Upper lobe of right lung (tissue), 1 donor: ENCODE data around the gene SOSTDC1. TPM values are rescaled to one million over a fixed set of nuclear protein-coding genes. Genes with fewer than 3 reads are reported as not detected.
"Not testable (repeated sequence)": the region's sequence is repeated elsewhere in the genome, so short reads cannot be mapped to it uniquely, and the experiment has no call there.

Source experiments
- ATAC-seq: fragments of 200-7000 bp; cut with Tn5 transposase; one replicate; pipeline ENCODE4 v1.9.1; 2020; ENCODE audit warnings: mild to moderate bottlenecking, moderate library complexity
- DNase-seq: peaks from one replicate; pipeline ENCODE4 v3.0.0-alpha.2; 2020
- H3K27ac ChIP-seq: fragments of 200-600 bp; one replicate; pipeline ENCODE4 v1.8.0; 2022
- H3K27me3 ChIP-seq: fragments of 200-600 bp; one replicate; pipeline ENCODE4 v1.8.0; 2022; ENCODE audit warnings: mild to moderate bottlenecking
- H3K36me3 ChIP-seq: fragments of 200-600 bp; one replicate; pipeline ENCODE4 v1.8.0; 2022
- H3K4me1 ChIP-seq: fragments of 200-600 bp; one replicate; pipeline ENCODE4 v1.8.0; 2022
- H3K4me3 ChIP-seq: fragments of 200-600 bp; one replicate; pipeline ENCODE4 v1.8.0; 2022; ENCODE audit warnings: mild to moderate bottlenecking
- H3K9me3 ChIP-seq: fragments of 200-600 bp; one replicate; pipeline ENCODE4 v1.8.0; 2022
- intact Hi-C: fragments of 100-400 bp; cut with DNase I; formaldehyde crosslinking; loops from one replicate; pipeline ENCODE4 v1.11.0; 2022
- total RNA-seq: library from RNA; stranded (reverse); fragmentation: NEBNext Ultra II Directional; extraction: Animal tissue kit (Norgen Biotek cat#: 25700); gene quantifications from one replicate; pipeline ENCODE4 v1.2.1, GENCODE V29; 2021
- TF ChIP-seq, protein P1 (sequence below): fragments of 200-600 bp; IDR thresholded peaks from one replicate; pipeline ENCODE4 v1.8.0; 2022; ENCODE audit warnings: antibody characterized with exemption
- donor health status: DM: no; HTN: yes; CAD: no; lungs with severe emphysema.

Gene SOSTDC1
- total RNA-seq, 1 donor from 2014 or later = 3.7 TPM

GRCh38 chr7:16509829-16510228 lies 44.3 kb upstream of the SOSTDC1 start:
- ATAC-seq = no peak
- intact Hi-C loops = no loop called here
- DNase-seq = no peak
- Histone ChIP-seq H3K9me3 (no peaks in the 10 kb centered on the region), H3K27ac (no peak overlapping the region), H3K4me3 (no peak overlapping the region), H3K27me3 (no peaks in the 10 kb centered on the region), H3K36me3 (no peaks in the 10 kb centered on the region), H3K4me1 (no peaks in the 10 kb centered on the region)
- TF ChIP-seq, protein P1, sequence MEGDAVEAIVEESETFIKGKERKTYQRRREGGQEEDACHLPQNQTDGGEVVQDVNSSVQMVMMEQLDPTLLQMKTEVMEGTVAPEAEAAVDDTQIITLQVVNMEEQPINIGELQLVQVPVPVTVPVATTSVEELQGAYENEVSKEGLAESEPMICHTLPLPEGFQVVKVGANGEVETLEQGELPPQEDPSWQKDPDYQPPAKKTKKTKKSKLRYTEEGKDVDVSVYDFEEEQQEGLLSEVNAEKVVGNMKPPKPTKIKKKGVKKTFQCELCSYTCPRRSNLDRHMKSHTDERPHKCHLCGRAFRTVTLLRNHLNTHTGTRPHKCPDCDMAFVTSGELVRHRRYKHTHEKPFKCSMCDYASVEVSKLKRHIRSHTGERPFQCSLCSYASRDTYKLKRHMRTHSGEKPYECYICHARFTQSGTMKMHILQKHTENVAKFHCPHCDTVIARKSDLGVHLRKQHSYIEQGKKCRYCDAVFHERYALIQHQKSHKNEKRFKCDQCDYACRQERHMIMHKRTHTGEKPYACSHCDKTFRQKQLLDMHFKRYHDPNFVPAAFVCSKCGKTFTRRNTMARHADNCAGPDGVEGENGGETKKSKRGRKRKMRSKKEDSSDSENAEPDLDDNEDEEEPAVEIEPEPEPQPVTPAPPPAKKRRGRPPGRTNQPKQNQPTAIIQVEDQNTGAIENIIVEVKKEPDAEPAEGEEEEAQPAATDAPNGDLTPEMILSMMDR = no peak

DNA sequence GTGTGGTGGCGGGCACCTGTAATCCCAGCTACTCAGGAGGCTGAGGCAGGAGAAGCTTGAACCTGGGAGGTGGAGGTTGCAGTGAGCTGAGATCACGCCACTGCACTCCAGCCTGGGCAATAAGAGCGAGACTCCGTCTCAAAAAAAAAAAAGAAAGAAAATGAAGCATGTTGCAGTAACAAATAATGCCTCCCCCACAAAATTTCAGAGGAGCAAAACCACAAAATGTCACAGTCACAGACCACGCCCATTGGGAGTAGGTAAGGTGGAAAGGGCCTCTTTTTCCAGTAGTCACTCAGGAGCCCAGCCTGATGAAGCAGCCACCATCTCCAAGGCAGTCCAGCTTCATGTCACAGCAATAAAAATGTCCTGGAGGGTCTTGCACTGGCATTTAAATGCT lies 40.9 kb upstream of the SOSTDC1 start:
- H3K4me3 ChIP-seq, H3K9me3 ChIP-seq, H3K27me3 ChIP-seq, H3K4me1 ChIP-seq, H3K36me3 ChIP-seq, ATAC-seq, intact Hi-C loops, H3K27ac ChIP-seq, DNase-seq: not testable (repeated sequence)

DNA sequence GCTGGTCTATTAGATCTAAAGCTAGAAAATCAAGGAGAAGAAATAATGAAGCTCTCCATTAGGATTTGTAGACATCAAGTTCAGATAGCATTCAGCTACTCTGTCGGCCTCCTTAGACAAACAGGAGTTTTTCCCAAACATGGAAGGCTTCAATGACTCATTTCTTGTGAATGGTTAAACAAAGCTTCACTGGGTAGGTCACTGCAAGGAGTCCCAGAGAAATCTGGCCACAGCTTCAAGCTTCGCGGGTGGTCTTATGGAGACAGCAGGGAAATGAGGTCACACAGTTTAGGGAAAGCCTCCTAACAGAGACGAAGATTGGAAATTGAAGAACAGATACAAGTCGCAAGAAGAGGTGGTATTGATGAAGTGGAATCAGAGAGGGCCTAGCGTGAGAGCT lies 38.5 kb upstream of the SOSTDC1 start:
- intact Hi-C loops = no loop called here
- H3K27ac ChIP-seq = no peak overlapping the region
- H3K9me3 ChIP-seq = no peaks in the 10 kb centered on the region
- no peak overlapping the region for H3K4me3 ChIP-seq
- H3K4me1 ChIP-seq = no peaks in the 10 kb centered on the region
- H3K27me3 ChIP-seq = no peaks in the 10 kb centered on the region
- TF ChIP-seq, protein P1 = no peak
- H3K36me3 ChIP-seq = no peaks in the 10 kb centered on the region
- ATAC-seq = no peak
- DNase-seq = no peak

- intact Hi-C loops = no loop called here
- Histone ChIP-seq H3K4me3 (no peak overlapping the region), H3K36me3 (no peaks in the 10 kb centered on the region), H3K27me3 (no peaks in the 10 kb centered on the region), H3K4me1 (no peaks in the 10 kb centered on the region), H3K9me3 (no peaks in the 10 kb centered on the region), H3K27ac (no peak overlapping the region)
- DNase-seq (no peak), ATAC-seq (no peak)
- TF ChIP-seq, protein P1 = no peak
Observed at GRCh38 chr7:16502303-16502702, 36.8 kb upstream of the SOSTDC1 start.

- Histone ChIP-seq H3K4me1 (no peaks in the 10 kb centered on the region), H3K27ac (no peak overlapping the region), H3K36me3 (no peaks in the 10 kb centered on the region), H3K27me3 (no peaks in the 10 kb centered on the region), H3K9me3 (no peaks in the 10 kb centered on the region), H3K4me3 (no peak overlapping the region)
- TF ChIP-seq, protein P1 = no peak
- peak; percentile 68 for ATAC-seq
- intact Hi-C loops = no loop called here
- no peak for DNase-seq
Observed at GRCh38 chr7:16498122-16498521, 32.6 kb upstream of the SOSTDC1 start.

DNA sequence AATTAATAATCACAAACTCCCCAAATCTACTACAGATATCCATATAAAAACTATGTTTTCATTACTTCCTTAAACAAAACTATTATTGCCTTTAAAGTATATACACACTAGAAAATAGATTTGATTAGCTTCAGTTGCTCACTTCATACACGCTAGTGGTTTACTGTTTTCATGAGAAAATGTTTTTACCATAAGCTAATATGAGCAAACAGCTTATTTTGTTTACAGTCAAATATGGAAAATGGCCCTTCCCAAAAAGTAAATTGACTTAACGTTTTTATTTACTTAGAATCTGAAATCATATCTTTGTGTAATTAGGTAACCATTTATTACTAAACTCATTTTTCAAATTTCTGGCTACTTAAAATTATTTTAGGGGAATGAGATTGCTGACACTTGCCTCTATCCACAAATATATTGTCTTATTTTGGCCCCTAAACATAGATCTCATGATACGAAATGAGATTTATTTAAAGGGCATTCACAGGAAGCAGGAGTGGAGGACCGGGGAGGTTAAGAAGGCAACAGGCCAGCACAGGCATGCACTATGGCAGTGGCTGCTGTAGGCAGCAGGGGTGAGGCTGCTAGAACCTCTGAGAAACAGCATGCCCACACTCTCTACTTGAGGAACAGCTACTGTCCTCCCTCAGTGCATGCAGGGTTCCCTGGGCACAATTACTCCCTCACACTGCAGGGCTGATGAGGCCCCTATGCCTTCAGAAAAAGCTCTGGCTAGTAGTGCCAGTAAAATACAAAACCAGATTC lies 29.6 kb upstream of the SOSTDC1 start:
- Histone ChIP-seq H3K4me3 (no peak overlapping the region), H3K27me3 (no peaks in the 10 kb centered on the region), H3K4me1 (no peaks in the 10 kb centered on the region), H3K27ac (no peak overlapping the region), H3K9me3 (no peaks in the 10 kb centered on the region), H3K36me3 (no peaks in the 10 kb centered on the region)
- ATAC-seq (peak; percentile 48), DNase-seq (no peak)
- intact Hi-C loops = no loop called here
- TF ChIP-seq, protein P1 = no peak
